ENCODE data around the gene CDK7. TPM values are rescaled to one million over a fixed set of nuclear protein-coding genes. Genes with fewer than 3 reads are reported as not detected.

Gene CDK7
- total RNA-seq, 4 donors from 2014 or later, result 16.7 to 54.5 (median 24.1) TPM

GRCh38 chr5:69288688-69289087 lies 54.0 kb downstream of the CDK7 start:
- Histone ChIP-seq H3K27me3 (no peaks in the 10 kb centered on the region), H3K36me3 (peaks cover 0 to 5% of the 10 kb centered on the region in 2 donors), H3K9me3 (no peaks in the 10 kb centered on the region), H3K27ac (no peak overlapping the region), H3K4me3 (replicated peaks in 1 of 3) (no peak overlapping the region), H3K4me1 (no peaks in the 10 kb centered on the region)
- intact Hi-C loops (cut with DNase I), result no loop called here
- DNase-seq, result no peak
- TF ChIP-seq POLR2A (IDR thresholded peaks at IDR 0.05), result no peak
- TF ChIP-seq CTCF (IDR thresholded peaks at IDR 0.05), result no peak
- 74 to 94% methylated on average over 1 of the region's 1 CpG for WGBS, 2 donors

DNA sequence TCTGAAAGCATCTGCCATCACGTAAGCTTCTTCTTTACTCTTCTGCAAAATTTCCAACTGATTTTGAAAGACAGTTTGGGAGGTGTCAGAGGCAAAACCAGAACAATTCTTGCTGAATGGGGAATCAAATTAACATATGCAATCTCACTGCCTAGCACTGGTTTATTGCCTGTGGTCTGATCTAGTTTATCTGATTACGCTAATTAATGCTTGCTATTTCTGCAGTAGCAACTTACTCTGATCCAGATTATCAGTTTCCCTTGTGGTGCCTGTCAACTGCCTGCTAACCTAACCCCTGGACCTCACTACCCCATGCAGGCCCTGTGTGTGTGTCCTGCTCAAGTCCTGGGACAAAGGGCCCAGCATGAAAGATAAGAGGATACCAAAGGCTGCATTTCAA lies 57.6 kb downstream of the CDK7 start:
- intact Hi-C loops (cut with DNase I), result no loop called here
- Histone ChIP-seq H3K27ac (no peak overlapping the region), H3K4me3 (replicated peaks in 1 of 3) (no peak overlapping the region), H3K4me1 (no peaks in the 10 kb centered on the region), H3K27me3 (no peaks in the 10 kb centered on the region), H3K36me3 (no peaks in the 10 kb centered on the region), H3K9me3 (no peaks in the 10 kb centered on the region)
- WGBS, 2 donors, result 95 to 96% methylated on average over 2 of the region's 2 CpGs
- TF ChIP-seq POLR2A (IDR thresholded peaks at IDR 0.05), result no peak
- no peak for TF ChIP-seq CTCF (IDR thresholded peaks at IDR 0.05)
- DNase-seq, result no peak

- no peaks in the 10 kb centered on the region for H3K9me3 ChIP-seq
- no peak overlapping the region for H3K27ac ChIP-seq
- TF ChIP-seq CTCF (IDR thresholded peaks at IDR 0.05), result no peak
- no peak for TF ChIP-seq POLR2A (IDR thresholded peaks at IDR 0.05)
- intact Hi-C loops (cut with DNase I), result no loop called here
- 31 to 100% methylated on average over 1 of the region's 1 CpG for WGBS, 2 donors
- no peaks in the 10 kb centered on the region for H3K27me3 ChIP-seq
- H3K4me3 ChIP-seq (replicated peaks in 1 of 3), result no peak overlapping the region
- no peak for DNase-seq
- no peaks in the 10 kb centered on the region for H3K36me3 ChIP-seq
- H3K4me1 ChIP-seq, result no peaks in the 10 kb centered on the region
Measured at GRCh38 chr5:69293882-69294281, 59.2 kb downstream of the CDK7 start.

DNA sequence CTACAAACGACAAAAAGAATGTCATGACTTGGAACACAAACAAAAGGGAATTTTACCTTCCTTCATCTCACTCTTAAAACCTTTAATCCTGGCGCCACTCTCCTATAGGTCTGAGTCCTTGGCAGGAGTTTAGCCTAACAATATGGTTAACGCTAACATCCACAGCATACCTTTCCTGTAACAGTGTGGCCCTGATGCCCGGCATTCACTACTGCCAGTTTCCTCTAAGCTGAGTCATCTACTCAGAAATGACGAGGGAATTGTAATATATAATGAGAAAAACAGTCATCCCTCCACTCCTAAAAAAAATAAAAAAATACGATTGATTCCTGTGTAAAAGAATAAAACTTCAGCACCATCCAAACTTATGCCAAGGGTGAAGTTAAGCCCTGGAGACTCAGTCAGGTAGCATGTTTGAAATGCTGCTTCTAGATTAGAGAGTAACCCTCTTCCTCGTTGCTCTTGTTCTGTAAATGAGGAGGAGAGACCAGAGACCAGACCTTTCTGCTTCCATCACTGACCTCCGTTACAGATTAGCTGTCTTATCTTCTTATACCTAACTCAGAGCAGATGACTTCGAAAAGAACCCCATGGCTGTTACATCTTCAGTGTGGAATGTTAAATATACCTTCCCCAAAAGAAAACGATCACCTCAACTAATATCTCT lies 60.5 kb downstream of the CDK7 start:
- Histone ChIP-seq H3K27me3 (no peaks in the 10 kb centered on the region), H3K4me1 (no peaks in the 10 kb centered on the region), H3K9me3 (no peaks in the 10 kb centered on the region), H3K27ac (no peak overlapping the region), H3K4me3 (replicated peaks in 1 of 3) (no peak overlapping the region), H3K36me3 (no peaks in the 10 kb centered on the region)
- TF ChIP-seq POLR2A (IDR thresholded peaks at IDR 0.05) (no peak), CTCF (IDR thresholded peaks at IDR 0.05) (no peak)
- DNase-seq, result no peak
- intact Hi-C loops (cut with DNase I), result no loop called here
- 78 to 83% methylated on average over 10 of the region's 10 CpGs for WGBS, 2 donors

DNA sequence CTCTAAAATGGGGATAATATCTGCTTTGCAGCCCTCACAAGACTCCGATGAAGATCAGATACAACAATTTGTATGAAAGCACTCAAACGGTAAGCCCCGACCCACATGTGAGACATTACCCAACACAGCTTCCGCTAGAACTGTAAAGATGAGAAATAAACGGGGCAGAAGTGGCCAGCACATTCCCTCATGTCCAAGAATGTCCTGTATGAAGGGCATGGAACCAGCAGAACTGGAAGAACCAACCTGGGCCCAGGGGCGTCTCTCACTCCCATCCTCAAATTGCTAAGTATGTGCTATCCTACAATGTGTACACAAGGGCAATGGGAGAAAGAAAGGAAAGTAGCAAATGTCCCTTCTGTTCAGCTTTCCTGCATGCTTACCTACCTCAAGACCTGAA lies 64.9 kb downstream of the CDK7 start:
- 77 to 88% methylated on average over 6 of the region's 6 CpGs for WGBS, 2 donors
- no peak overlapping the region for H3K27ac ChIP-seq
- H3K27me3 ChIP-seq, result no peaks in the 10 kb centered on the region
- no peak overlapping the region for H3K4me3 ChIP-seq (replicated peaks in 1 of 3)
- TF ChIP-seq POLR2A (IDR thresholded peaks at IDR 0.05) (no peak), CTCF (IDR thresholded peaks at IDR 0.05) (no peak)
- H3K9me3 ChIP-seq, result no peaks in the 10 kb centered on the region
- no peaks in the 10 kb centered on the region for H3K36me3 ChIP-seq
- intact Hi-C loops (cut with DNase I), result no loop called here
- no peaks in the 10 kb centered on the region for H3K4me1 ChIP-seq
- DNase-seq, result no peak

All from thyroid gland (tissue), 4 donors.